ENCODE measurements around the gene RAP1A.

The RAP1A gene

GRCh38 chr1:111754984-111755330 is 135.4 kb downstream of the RAP1A start:
- peak overlapping the region; percentile 98 for H3K4me3 ChIP-seq
- H3K36me3 ChIP-seq (ENCODE audit: insufficient read depth, low read length) = peaks cover 20% of the 10 kb centered on the region
- no peaks in the 10 kb centered on the region for H3K9me3 ChIP-seq (ENCODE audit: low read depth, low read length)
- peak overlapping the region; percentile 98 for H3K9ac ChIP-seq (ENCODE audit: insufficient read length)
- TF ChIP-seq FOXP2 (optimal IDR thresholded peaks at IDR 0.05; ENCODE audit: control extremely low read depth, extremely low read length, insufficient read depth) (no peak), POLR2AphosphoS5 (IDR thresholded peaks at IDR 0.05; ENCODE audit: borderline replicate concordance, low read depth, low read length) (no peak), EZH2 (IDR thresholded peaks at IDR 0.05) (no peak)
- peak overlapping the region; percentile 86; the same call in 1 of the 2 replicates for H3K27ac ChIP-seq
- peak; percentile 8 for DNase-seq (ENCODE audit: low read depth, low spot score)

GRCh38 chr1:111755331-111756123 is 135.9 kb downstream of the RAP1A start, which contains the start of gene DDX20:
DDX20 (plus strand) TSS chr1:111755901; CDS start chr1:111755925, 24 bp downstream.
- no peak for TF ChIP-seq FOXP2 (optimal IDR thresholded peaks at IDR 0.05; ENCODE audit: control extremely low read depth, extremely low read length, insufficient read depth)
- TF ChIP-seq POLR2AphosphoS5 (IDR thresholded peaks at IDR 0.05; ENCODE audit: borderline replicate concordance, low read depth, low read length) = peak; percentile 77
- DNase-seq (ENCODE audit: low read depth, low spot score) = peak; percentile 86
- Histone ChIP-seq H3K36me3 (ENCODE audit: insufficient read depth, low read length) (peaks cover 26% of the 10 kb centered on the region), H3K9me3 (ENCODE audit: low read depth, low read length) (no peaks in the 10 kb centered on the region), H3K4me3 (peak within 1 kb of the TSS; percentile 98), H3K27ac (peak within 1 kb of the TSS; percentile 86), H3K9ac (ENCODE audit: insufficient read length) (peak within 1 kb of the TSS; percentile 98)

- peak overlapping the region; percentile 98 for H3K4me3 ChIP-seq
- DNase-seq (ENCODE audit: low read depth, low spot score) = no peak
- H3K27ac ChIP-seq = peak overlapping the region; percentile 86
- TF ChIP-seq FOXP2 (optimal IDR thresholded peaks at IDR 0.05; ENCODE audit: control extremely low read depth, extremely low read length, insufficient read depth) (no peak), EZH2 (IDR thresholded peaks at IDR 0.05) (no peak), POLR2AphosphoS5 (IDR thresholded peaks at IDR 0.05; ENCODE audit: borderline replicate concordance, low read depth, low read length) (no peak)
- no peaks in the 10 kb centered on the region for H3K9me3 ChIP-seq (ENCODE audit: low read depth, low read length)
- peaks cover 32% of the 10 kb centered on the region for H3K36me3 ChIP-seq (ENCODE audit: insufficient read depth, low read length)
- peak overlapping the region; percentile 98 for H3K9ac ChIP-seq (ENCODE audit: insufficient read length)
These were observed 136.5 kb downstream of the RAP1A start for GRCh38 chr1:111756124-111756513.

- Histone ChIP-seq H3K9me3 (ENCODE audit: low read depth, low read length) (no peaks in the 10 kb centered on the region), H3K27ac (no peak overlapping the region), H3K36me3 (ENCODE audit: insufficient read depth, low read length) (peaks cover 52% of the 10 kb centered on the region), H3K4me3 (no peak overlapping the region), H3K9ac (ENCODE audit: insufficient read length) (no peak overlapping the region)
- DNase-seq (ENCODE audit: low read depth, low spot score) = no peak
- no peak for TF ChIP-seq EZH2 (IDR thresholded peaks at IDR 0.05)
- TF ChIP-seq POLR2AphosphoS5 (IDR thresholded peaks at IDR 0.05; ENCODE audit: borderline replicate concordance, low read depth, low read length) = no peak
- TF ChIP-seq FOXP2 (optimal IDR thresholded peaks at IDR 0.05; ENCODE audit: control extremely low read depth, extremely low read length, insufficient read depth) = no peak
These were observed 138.8 kb downstream of the RAP1A start for GRCh38 chr1:111758373-111758772.

- Histone ChIP-seq H3K36me3 (ENCODE audit: insufficient read depth, low read length) (peaks cover 81% of the 10 kb centered on the region), H3K9ac (ENCODE audit: insufficient read length) (no peak overlapping the region), H3K9me3 (ENCODE audit: low read depth, low read length) (no peaks in the 10 kb centered on the region), H3K27ac (no peak overlapping the region), H3K4me3 (no peak overlapping the region)
- no peak for DNase-seq (ENCODE audit: low read depth, low spot score)
- TF ChIP-seq POLR2AphosphoS5 (IDR thresholded peaks at IDR 0.05; ENCODE audit: borderline replicate concordance, low read depth, low read length) (no peak), EZH2 (IDR thresholded peaks at IDR 0.05) (no peak), FOXP2 (optimal IDR thresholded peaks at IDR 0.05; ENCODE audit: control extremely low read depth, extremely low read length, insufficient read depth) (no peak)
These were observed 142.1 kb downstream of the RAP1A start for GRCh38 chr1:111761717-111762116.

- no peak for DNase-seq (ENCODE audit: low read depth, low spot score)
- Histone ChIP-seq H3K27ac (no peak overlapping the region), H3K4me3 (no peak overlapping the region), H3K36me3 (ENCODE audit: insufficient read depth, low read length) (peaks cover 83% of the 10 kb centered on the region), H3K9me3 (ENCODE audit: low read depth, low read length) (no peaks in the 10 kb centered on the region), H3K9ac (ENCODE audit: insufficient read length) (no peak overlapping the region)
- no peak for TF ChIP-seq POLR2AphosphoS5 (IDR thresholded peaks at IDR 0.05; ENCODE audit: borderline replicate concordance, low read depth, low read length)
- TF ChIP-seq FOXP2 (optimal IDR thresholded peaks at IDR 0.05; ENCODE audit: control extremely low read depth, extremely low read length, insufficient read depth) = no peak
- TF ChIP-seq EZH2 (IDR thresholded peaks at IDR 0.05) = no peak
These were observed 142.7 kb downstream of the RAP1A start for GRCh38 chr1:111762332-111762731.
